NCI-H2107 treated with DMSO at 0.1 percent for 48 hours (cell line): ENCODE results near the gene THBS1.

Experiments
- DNase-seq: peaks from one replicate; lab custom pipeline; 2025; ENCODE audit not compliant: unreplicated experiment; lab: John Stamatoyannopoulos, UW

THBS1 gene

GRCh38 chr15:39588531-39589192, 7.8 kb downstream of the THBS1 start:
- DNase-seq, result no peak

GRCh38 chr15:39589193-39589814, 8.4 kb downstream of the THBS1 start:
- no peak for DNase-seq

GRCh38 chr15:39589815-39590644, 9.2 kb downstream of the THBS1 start:
- no peak for DNase-seq

- DNase-seq, result no peak
Observed at GRCh38 chr15:39591141-39591895, 10.4 kb downstream of the THBS1 start.

- DNase-seq, result no peak
Observed at GRCh38 chr15:39591896-39592315, 11.0 kb downstream of the THBS1 start.

- DNase-seq, result no peak
Observed at GRCh38 chr15:39592500-39592899, 11.6 kb downstream of the THBS1 start.

- no peak for DNase-seq
Observed at GRCh38 chr15:39593071-39593655, 12.3 kb downstream of the THBS1 start.

GRCh38 chr15:39593656-39594445, 13.0 kb downstream of the THBS1 start:
- DNase-seq, result no peak

GRCh38 chr15:39594446-39595337, 13.8 kb downstream of the THBS1 start:
- no peak for DNase-seq

- DNase-seq, result no peak
Observed at GRCh38 chr15:39595338-39596221, 14.7 kb downstream of the THBS1 start.

- no peak for DNase-seq
Observed at GRCh38 chr15:39596358-39597051, 15.6 kb downstream of the THBS1 start.

- DNase-seq, result no peak
Observed at GRCh38 chr15:39597336-39597735, 16.5 kb downstream of the THBS1 start.

GRCh38 chr15:39597751-39598185, 16.9 kb downstream of the THBS1 start:
- no peak for DNase-seq

GRCh38 chr15:39598186-39598850, 17.4 kb downstream of the THBS1 start:
- DNase-seq, result no peak

GRCh38 chr15:39598958-39599845, 18.3 kb downstream of the THBS1 start:
- DNase-seq, result no peak

- DNase-seq, result no peak
Observed at GRCh38 chr15:39599871-39600270, 19.0 kb downstream of the THBS1 start.
